ENCODE measurements around the gene FBXO46.

Gene FBXO46

GRCh38 chr19:45771311-45771933, 40.7 kb upstream of the FBXO46 start:
- H3K27me3 ChIP-seq (ENCODE audit: control insufficient read depth, insufficient read depth, low read length) = no peaks in the 10 kb centered on the region
- peak overlapping the region; percentile 96 for H3K4me2 ChIP-seq (ENCODE audit: low read length)
- no peak overlapping the region for H3K9ac ChIP-seq (ENCODE audit: low read depth, low read length)
- no peak overlapping the region for H3K4me3 ChIP-seq (ENCODE audit: low read length)
- H3K9me3 ChIP-seq (replicated peaks; ENCODE audit: low read length) = no peaks in the 10 kb centered on the region
- H3K36me3 ChIP-seq (ENCODE audit: insufficient read depth, low read length) = peaks cover 11% of the 10 kb centered on the region
- H3K4me1 ChIP-seq (ENCODE audit: control insufficient read depth, insufficient read depth, low read length) = peaks cover 22% of the 10 kb centered on the region

- Histone ChIP-seq H3K9me3 (replicated peaks; ENCODE audit: low read length) (no peaks in the 10 kb centered on the region), H3K36me3 (ENCODE audit: insufficient read depth, low read length) (peaks cover 10% of the 10 kb centered on the region), H3K4me1 (ENCODE audit: control insufficient read depth, insufficient read depth, low read length) (peaks cover 26% of the 10 kb centered on the region), H3K9ac (ENCODE audit: low read depth, low read length) (peak overlapping the region; percentile 72), H3K4me3 (ENCODE audit: low read length) (peak overlapping the region; percentile 71), H3K4me2 (ENCODE audit: low read length) (peak overlapping the region; percentile 96), H3K27me3 (ENCODE audit: control insufficient read depth, insufficient read depth, low read length) (no peaks in the 10 kb centered on the region)
These were observed 39.8 kb upstream of the FBXO46 start for GRCh38 chr19:45770192-45771101.

- Histone ChIP-seq H3K9ac (ENCODE audit: low read depth, low read length) (peak overlapping the region; percentile 72), H3K4me1 (ENCODE audit: control insufficient read depth, insufficient read depth, low read length) (peaks cover 26% of the 10 kb centered on the region), H3K36me3 (ENCODE audit: insufficient read depth, low read length) (peaks cover 9% of the 10 kb centered on the region), H3K27me3 (ENCODE audit: control insufficient read depth, insufficient read depth, low read length) (no peaks in the 10 kb centered on the region), H3K4me3 (ENCODE audit: low read length) (peak overlapping the region; percentile 71), H3K4me2 (ENCODE audit: low read length) (peak overlapping the region; percentile 96), H3K9me3 (replicated peaks; ENCODE audit: low read length) (no peaks in the 10 kb centered on the region)
These were observed 39.1 kb upstream of the FBXO46 start for GRCh38 chr19:45769821-45770191.

GRCh38 chr19:45768984-45769782, 38.5 kb upstream of the FBXO46 start, which contains the start of gene SIX5:
SIX5 (minus strand) TSS chr19:45769252; CDS start chr19:45768844, 408 bp downstream.
- peaks cover 4% of the 10 kb centered on the region for H3K36me3 ChIP-seq (ENCODE audit: insufficient read depth, low read length)
- H3K27me3 ChIP-seq (ENCODE audit: control insufficient read depth, insufficient read depth, low read length) = no peaks in the 10 kb centered on the region
- no peaks in the 10 kb centered on the region for H3K9me3 ChIP-seq (replicated peaks; ENCODE audit: low read length)
- H3K9ac ChIP-seq (ENCODE audit: low read depth, low read length) = peak within 1 kb of the TSS; percentile 82
- H3K4me3 ChIP-seq (ENCODE audit: low read length) = peak within 1 kb of the TSS; percentile 77
- H3K4me1 ChIP-seq (ENCODE audit: control insufficient read depth, insufficient read depth, low read length) = peaks cover 26% of the 10 kb centered on the region
- H3K4me2 ChIP-seq (ENCODE audit: low read length) = peak within 1 kb of the TSS; percentile 96

- peaks cover 26% of the 10 kb centered on the region for H3K4me1 ChIP-seq (ENCODE audit: control insufficient read depth, insufficient read depth, low read length)
- peak overlapping the region; percentile 77 for H3K4me3 ChIP-seq (ENCODE audit: low read length)
- no peaks in the 10 kb centered on the region for H3K9me3 ChIP-seq (replicated peaks; ENCODE audit: low read length)
- peaks cover 3% of the 10 kb centered on the region for H3K36me3 ChIP-seq (ENCODE audit: insufficient read depth, low read length)
- peaks cover 3% of the 10 kb centered on the region for H3K27me3 ChIP-seq (ENCODE audit: control insufficient read depth, insufficient read depth, low read length)
- peak overlapping the region; percentile 96 for H3K4me2 ChIP-seq (ENCODE audit: low read length)
- peak overlapping the region; percentile 82 for H3K9ac ChIP-seq (ENCODE audit: low read depth, low read length)
These were observed 37.9 kb upstream of the FBXO46 start for GRCh38 chr19:45768655-45768983.

- peak overlapping the region; percentile 82 for H3K9ac ChIP-seq (ENCODE audit: low read depth, low read length)
- peak overlapping the region; percentile 96 for H3K4me2 ChIP-seq (ENCODE audit: low read length)
- H3K9me3 ChIP-seq (replicated peaks; ENCODE audit: low read length) = no peaks in the 10 kb centered on the region
- peaks cover 3% of the 10 kb centered on the region for H3K27me3 ChIP-seq (ENCODE audit: control insufficient read depth, insufficient read depth, low read length)
- peaks cover 26% of the 10 kb centered on the region for H3K4me1 ChIP-seq (ENCODE audit: control insufficient read depth, insufficient read depth, low read length)
- peak overlapping the region; percentile 77 for H3K4me3 ChIP-seq (ENCODE audit: low read length)
- no peaks in the 10 kb centered on the region for H3K36me3 ChIP-seq (ENCODE audit: insufficient read depth, low read length)
These were observed 37.4 kb upstream of the FBXO46 start for GRCh38 chr19:45767881-45768654.

GRCh38 chr19:45767410-45767880, 36.7 kb upstream of the FBXO46 start:
- Histone ChIP-seq H3K36me3 (ENCODE audit: insufficient read depth, low read length) (no peaks in the 10 kb centered on the region), H3K9me3 (replicated peaks; ENCODE audit: low read length) (no peaks in the 10 kb centered on the region), H3K4me1 (ENCODE audit: control insufficient read depth, insufficient read depth, low read length) (peaks cover 26% of the 10 kb centered on the region), H3K4me3 (ENCODE audit: low read length) (peak overlapping the region; percentile 77), H3K27me3 (ENCODE audit: control insufficient read depth, insufficient read depth, low read length) (peaks cover 3% of the 10 kb centered on the region), H3K4me2 (ENCODE audit: low read length) (peak overlapping the region; percentile 96), H3K9ac (ENCODE audit: low read depth, low read length) (peak overlapping the region; percentile 82)

GRCh38 chr19:45766869-45767346, 36.2 kb upstream of the FBXO46 start:
- Histone ChIP-seq H3K4me1 (ENCODE audit: control insufficient read depth, insufficient read depth, low read length) (peaks cover 26% of the 10 kb centered on the region), H3K36me3 (ENCODE audit: insufficient read depth, low read length) (no peaks in the 10 kb centered on the region), H3K4me3 (ENCODE audit: low read length) (peak overlapping the region; percentile 77), H3K27me3 (ENCODE audit: control insufficient read depth, insufficient read depth, low read length) (peaks cover 3% of the 10 kb centered on the region), H3K9me3 (replicated peaks; ENCODE audit: low read length) (no peaks in the 10 kb centered on the region), H3K4me2 (ENCODE audit: low read length) (peak overlapping the region; percentile 96), H3K9ac (ENCODE audit: low read depth, low read length) (peak overlapping the region; percentile 82)

GRCh38 chr19:45766296-45766868, 35.7 kb upstream of the FBXO46 start:
- H3K4me1 ChIP-seq (ENCODE audit: control insufficient read depth, insufficient read depth, low read length) = peaks cover 26% of the 10 kb centered on the region
- no peaks in the 10 kb centered on the region for H3K36me3 ChIP-seq (ENCODE audit: insufficient read depth, low read length)
- H3K9me3 ChIP-seq (replicated peaks; ENCODE audit: low read length) = no peaks in the 10 kb centered on the region
- H3K27me3 ChIP-seq (ENCODE audit: control insufficient read depth, insufficient read depth, low read length) = peaks cover 3% of the 10 kb centered on the region
- H3K9ac ChIP-seq (ENCODE audit: low read depth, low read length) = peak overlapping the region; percentile 82
- peak overlapping the region; percentile 96 for H3K4me2 ChIP-seq (ENCODE audit: low read length)
- peak overlapping the region; percentile 77 for H3K4me3 ChIP-seq (ENCODE audit: low read length)

GRCh38 chr19:45765702-45766295, 35.1 kb upstream of the FBXO46 start:
- Histone ChIP-seq H3K4me1 (ENCODE audit: control insufficient read depth, insufficient read depth, low read length) (peaks cover 22% of the 10 kb centered on the region), H3K4me2 (ENCODE audit: low read length) (no peak overlapping the region), H3K4me3 (ENCODE audit: low read length) (no peak overlapping the region), H3K36me3 (ENCODE audit: insufficient read depth, low read length) (no peaks in the 10 kb centered on the region), H3K9ac (ENCODE audit: low read depth, low read length) (no peak overlapping the region), H3K9me3 (replicated peaks; ENCODE audit: low read length) (no peaks in the 10 kb centered on the region), H3K27me3 (ENCODE audit: control insufficient read depth, insufficient read depth, low read length) (peaks cover 3% of the 10 kb centered on the region)

Data from skeletal muscle satellite cell (primary cell).